PC-9 (cell line): ENCODE measurements around the gene MEMO1. TPM values are rescaled to one million over a fixed set of nuclear protein-coding genes. Genes with fewer than 3 reads are reported as not detected.
"Not testable (repeated sequence)": the region's sequence is repeated elsewhere in the genome, so short reads cannot be mapped to it uniquely, and the experiment has no call there.

Source experiments
- BruUV-seq: library from RNA; stranded (reverse); fragments of 400-500 nt; replicated peaks from 2 replicates; lab custom pipeline; 2021; lab: Mats Ljungman, UMichigan
- CTCF ChIA-PET: fragments of 300-600 bp; sonication (Branson Sonifier 250); formaldehyde crosslinking; loops from one replicate; lab custom pipeline; 2022; ENCODE audit warnings: antibody characterized with exemption; lab: Charles Lee
- POLR2A ChIA-PET: fragments of 300-600 bp; sonication (Branson Sonifier 250); formaldehyde crosslinking; loops from one replicate; lab custom pipeline; 2022; ENCODE audit warnings: antibody characterized with exemption; ENCODE audit not compliant: unreplicated experiment; lab: Charles Lee
- DNase-seq, 2 experiments: peaks; one replicate each; pipeline versions ENCODE4 v3.0.0 to v3.0.0-alpha.2; 2015 to 2022; ENCODE audit warnings: mixed read lengths in 1 of 2
- H2AFZ ChIP-seq: fragments of 200-600 bp; sonication (generic); 2 replicates; pipeline ENCODE4 v1.8.1; 2017; ENCODE audit warnings: antibody characterized with exemption
- H3F3A ChIP-seq: fragments of 200-600 bp; sonication (generic); 2 replicates; pipeline ENCODE4 v1.8.1; 2017; ENCODE audit warnings: antibody characterized with exemption, mild to moderate bottlenecking, low read depth; ENCODE audit not compliant: insufficient read depth
- H3K27ac ChIP-seq: fragments of 200-600 bp; sonication (generic); 2 replicates; pipeline ENCODE4 v1.6.1; 2016; ENCODE audit warnings: mixed run types
- H3K27me3 ChIP-seq: fragments of 200-600 bp; sonication (generic); 2 replicates; pipeline ENCODE4 v1.6.1; 2016; ENCODE audit warnings: low read depth, mixed run types; ENCODE audit not compliant: insufficient read depth
- H3K36me3 ChIP-seq: fragments of 200-600 bp; sonication (generic); 2 replicates; pipeline ENCODE4 v1.6.1; 2016; ENCODE audit warnings: low read depth, mixed run types
- H3K4me1 ChIP-seq: fragments of 200-600 bp; sonication (generic); replicated peaks from 2 replicates; pipeline ENCODE4 v1.6.1; 2016; ENCODE audit warnings: mixed run types; ENCODE audit not compliant: insufficient read depth
- H3K4me2 ChIP-seq: fragments of 200-600 bp; sonication (generic); 2 replicates; pipeline ENCODE4 v1.6.1; 2017; ENCODE audit warnings: mixed run types
- H3K4me3 ChIP-seq: fragments of 200-600 bp; sonication (generic); 2 replicates; pipeline ENCODE4 v1.6.1; 2016; ENCODE audit warnings: mixed run types
- H3K79me2 ChIP-seq: fragments of 200-600 bp; sonication (generic); 2 replicates; pipeline ENCODE4 v1.6.1; 2017; ENCODE audit warnings: low read depth, mixed run types
- H3K9me2 ChIP-seq: fragments of 200-600 bp; sonication (generic); 2 replicates; pipeline ENCODE4 v1.8.1; 2017; ENCODE audit warnings: mild to moderate bottlenecking; ENCODE audit not compliant: insufficient read depth
- H3K9me3 ChIP-seq: fragments of 200-600 bp; sonication (generic); 2 replicates; pipeline ENCODE4 v1.8.1; 2016; ENCODE audit warnings: low read depth; ENCODE audit not compliant: insufficient read depth
- H4K20me1 ChIP-seq: fragments of 200-600 bp; sonication (generic); 2 replicates; pipeline ENCODE4 v1.8.1; 2017; ENCODE audit not compliant: insufficient read depth
- EZH2 ChIP-seq: fragments of 200-600 bp; sonication (generic); IDR thresholded peaks from 2 replicates; pipeline ENCODE4 v1.8.0; 2017; ENCODE audit warnings: antibody characterized with exemption, low read depth
- intact Hi-C: fragments of 100-400 bp; cut with micrococcal nuclease; formaldehyde crosslinking; loops from one replicate; pipeline ENCODE4 v1.10.0; 2022; ENCODE audit not compliant: unreplicated experiment
- total RNA-seq: library from RNA; stranded (reverse); gene quantifications from 2 replicates; pipeline ENCODE4 v1.2.3, GENCODE V29; 2021
- TF ChIP-seq, protein P1 (sequence below): fragments of 200-600 bp; sonication (generic); conservative IDR thresholded peaks from 2 replicates; pipeline ENCODE4 v1.6.1; 2017; ENCODE audit warnings: mixed run types, antibody characterized with exemption, mild to moderate bottlenecking, moderate library complexity

The MEMO1 gene
- total RNA-seq, 1 experiment from 2014 or later: 40.2 TPM

DNA sequence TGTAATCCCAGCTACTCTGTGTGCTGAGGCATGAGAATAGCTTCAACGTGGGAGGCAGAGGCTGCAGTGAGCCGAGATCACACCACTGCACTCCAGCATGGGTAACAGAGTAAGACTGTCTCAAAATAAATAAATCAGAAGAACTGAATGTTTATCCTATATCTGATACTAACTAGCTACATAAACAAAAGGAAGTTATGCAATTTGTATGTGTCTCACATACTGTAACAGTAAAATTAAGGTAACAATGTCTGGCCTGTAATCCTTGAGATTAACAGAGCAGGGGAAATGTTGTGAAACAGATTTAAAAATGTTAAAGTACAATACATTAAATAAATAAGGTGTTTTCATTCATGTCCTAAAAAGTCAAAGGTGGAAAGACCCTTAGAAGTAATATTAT, 150.8 kb downstream of the MEMO1 start:
- H3F3A ChIP-seq: no peaks in the 10 kb centered on the region; the same call in 1 of the 2 replicates
- TF ChIP-seq, protein P1, sequence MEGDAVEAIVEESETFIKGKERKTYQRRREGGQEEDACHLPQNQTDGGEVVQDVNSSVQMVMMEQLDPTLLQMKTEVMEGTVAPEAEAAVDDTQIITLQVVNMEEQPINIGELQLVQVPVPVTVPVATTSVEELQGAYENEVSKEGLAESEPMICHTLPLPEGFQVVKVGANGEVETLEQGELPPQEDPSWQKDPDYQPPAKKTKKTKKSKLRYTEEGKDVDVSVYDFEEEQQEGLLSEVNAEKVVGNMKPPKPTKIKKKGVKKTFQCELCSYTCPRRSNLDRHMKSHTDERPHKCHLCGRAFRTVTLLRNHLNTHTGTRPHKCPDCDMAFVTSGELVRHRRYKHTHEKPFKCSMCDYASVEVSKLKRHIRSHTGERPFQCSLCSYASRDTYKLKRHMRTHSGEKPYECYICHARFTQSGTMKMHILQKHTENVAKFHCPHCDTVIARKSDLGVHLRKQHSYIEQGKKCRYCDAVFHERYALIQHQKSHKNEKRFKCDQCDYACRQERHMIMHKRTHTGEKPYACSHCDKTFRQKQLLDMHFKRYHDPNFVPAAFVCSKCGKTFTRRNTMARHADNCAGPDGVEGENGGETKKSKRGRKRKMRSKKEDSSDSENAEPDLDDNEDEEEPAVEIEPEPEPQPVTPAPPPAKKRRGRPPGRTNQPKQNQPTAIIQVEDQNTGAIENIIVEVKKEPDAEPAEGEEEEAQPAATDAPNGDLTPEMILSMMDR: no peak
- no peak for TF ChIP-seq EZH2
- H3K27ac ChIP-seq: no peak overlapping the region
- H3K4me1 ChIP-seq: 0 out of 2 replicates have a peak, but pooled peaks cover 4% of the 10 kb centered on the region
- BruUV-seq: no TSS peak
- intact Hi-C loops: no loop called here
- H4K20me1 ChIP-seq: no peaks in the 10 kb centered on the region
- no peak overlapping the region for H2AFZ ChIP-seq
- DNase-seq: no peak
- ChIA-PET CTCF (no interaction called here), POLR2A (no interaction called here)
- no peaks in the 10 kb centered on the region for H3K36me3 ChIP-seq
- no peaks in the 10 kb centered on the region for H3K79me2 ChIP-seq
- no peaks in the 10 kb centered on the region for H3K27me3 ChIP-seq
- no peak overlapping the region for H3K4me2 ChIP-seq
- no peaks in the 10 kb centered on the region for H3K9me3 ChIP-seq
- no peaks in the 10 kb centered on the region for H3K9me2 ChIP-seq
- H3K4me3 ChIP-seq: no peak overlapping the region

- BruUV-seq: no TSS peak
- intact Hi-C loops: no loop called here
- POLR2A ChIA-PET: no interaction called here
These were observed 157.3 kb downstream of the MEMO1 start for GRCh38 chr2:31853521-31853920.

DNA sequence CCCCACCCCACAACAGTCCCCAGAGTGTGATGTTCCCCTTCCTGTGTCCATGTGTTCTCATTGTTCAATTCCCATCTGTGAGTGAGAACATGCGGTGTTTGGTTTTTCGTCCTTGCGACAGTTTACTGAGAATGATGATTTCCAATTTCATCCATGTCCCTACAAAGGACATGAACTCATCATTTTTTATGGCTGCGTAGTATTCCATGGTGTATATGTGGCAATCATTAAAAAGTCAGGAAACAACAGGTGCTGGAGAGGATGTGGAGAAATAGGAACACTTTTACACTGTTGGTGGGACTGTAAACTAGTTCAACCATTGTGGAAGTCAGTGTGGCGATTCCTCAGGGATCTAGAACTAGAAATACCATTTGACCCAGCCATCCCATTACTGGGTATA, 168.7 kb downstream of the MEMO1 start:
- peaks cover 16% of the 10 kb centered on the region for H3K4me1 ChIP-seq
- H3K27ac ChIP-seq, H3K9me3 ChIP-seq, H3K9me2 ChIP-seq, BruUV-seq, H4K20me1 ChIP-seq, H3K4me3 ChIP-seq, H3K79me2 ChIP-seq, POLR2A ChIA-PET, DNase-seq, CTCF ChIA-PET, H3K36me3 ChIP-seq, intact Hi-C loops, H3K4me2 ChIP-seq, H3K27me3 ChIP-seq, H2AFZ ChIP-seq: not testable (repeated sequence)
- H3F3A ChIP-seq: peaks cover 28% of the 10 kb centered on the region

More at GRCh38 chr2:31853521-31853920, 157.3 kb downstream of the MEMO1 start:
- Histone ChIP-seq H3K36me3 (no peaks in the 10 kb centered on the region), H3K9me3 (no peaks in the 10 kb centered on the region), H3K4me3 (no peak overlapping the region), H3K79me2 (no peaks in the 10 kb centered on the region), H3K27me3 (no peaks in the 10 kb centered on the region), H3F3A (no peaks in the 10 kb centered on the region; the same call in 1 of the 2 replicates), H2AFZ (no peak overlapping the region), H3K27ac (no peak overlapping the region), H3K4me1 (no peaks in the 10 kb centered on the region), H3K4me2 (no peak overlapping the region), H4K20me1 (0 out of 2 replicates have a peak, but pooled peaks cover 3% of the 10 kb centered on the region), H3K9me2 (no peaks in the 10 kb centered on the region)
- CTCF ChIA-PET: no interaction called here
- no peak for TF ChIP-seq EZH2
- TF ChIP-seq, protein P1: no peak
- DNase-seq: no peak

GRCh38 chr2:31835450-31835849, 175.4 kb downstream of the MEMO1 start:
- H3K9me2 ChIP-seq: no peaks in the 10 kb centered on the region
- H3K36me3 ChIP-seq: no peaks in the 10 kb centered on the region
- H3K9me3 ChIP-seq: peaks cover 12% of the 10 kb centered on the region; the same call in 1 of the 2 replicates
- no peak overlapping the region for H3K27ac ChIP-seq
- CTCF ChIA-PET: no interaction called here
- no peaks in the 10 kb centered on the region for H3K79me2 ChIP-seq
- H2AFZ ChIP-seq: no peak overlapping the region
- no peak for DNase-seq
- H3F3A ChIP-seq: peaks cover 14% of the 10 kb centered on the region
- intact Hi-C loops: loop anchor here (10.0 kb wide), 1 partner anchor 1121 kb away; no protein-coding TSS in a partner anchor
- POLR2A ChIA-PET: interaction anchor here (0.7 kb wide), 1 partner anchor 21 kb away, joined by 10 read pairs; no protein-coding TSS in a partner anchor
- peaks cover 21% of the 10 kb centered on the region for H3K4me1 ChIP-seq
- no peaks in the 10 kb centered on the region for H4K20me1 ChIP-seq
- H3K4me2 ChIP-seq: no peak overlapping the region
- no peaks in the 10 kb centered on the region for H3K27me3 ChIP-seq
- no peak for TF ChIP-seq EZH2
- TF ChIP-seq, protein P1: no peak
- no peak overlapping the region for H3K4me3 ChIP-seq
- no TSS peak for BruUV-seq
